Measurements from ENCODE around the gene DCC.

DCC gene

DNA sequence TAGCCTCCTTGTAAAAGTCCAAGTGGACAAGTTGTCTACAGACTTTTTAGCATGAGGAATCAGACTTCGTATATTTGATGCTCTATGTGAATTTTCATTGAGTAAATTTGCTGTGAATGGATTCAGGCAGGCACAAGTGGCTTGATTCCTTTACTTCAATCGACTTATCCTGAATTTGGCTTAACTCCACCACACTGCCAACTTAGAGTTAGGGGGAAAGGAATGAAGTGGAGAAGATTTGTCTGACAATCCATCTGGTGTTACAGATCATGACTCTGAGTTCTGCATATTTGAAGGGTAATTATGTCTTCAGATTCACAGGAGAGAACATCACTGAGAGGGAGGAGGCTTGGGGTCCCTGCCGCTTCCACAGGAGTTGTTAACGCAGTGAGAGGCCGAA, 829.3 kb downstream of the DCC start:
- Histone ChIP-seq H3K36me3 (ENCODE audit: low read depth) (no peaks in the 10 kb centered on the region), H3K4me3 (ENCODE audit: severe bottlenecking) (no peak overlapping the region), H3K4me1 (ENCODE audit: insufficient read depth, poor library complexity, severe bottlenecking) (no peaks in the 10 kb centered on the region), H3K27me3 (ENCODE audit: insufficient read depth, poor library complexity, severe bottlenecking) (no peaks in the 10 kb centered on the region), H3K9me3 (ENCODE audit: severe bottlenecking) (no peaks in the 10 kb centered on the region), H3K27ac (ENCODE audit: poor library complexity, severe bottlenecking) (no peak overlapping the region)
- TF ChIP-seq, protein P1, sequence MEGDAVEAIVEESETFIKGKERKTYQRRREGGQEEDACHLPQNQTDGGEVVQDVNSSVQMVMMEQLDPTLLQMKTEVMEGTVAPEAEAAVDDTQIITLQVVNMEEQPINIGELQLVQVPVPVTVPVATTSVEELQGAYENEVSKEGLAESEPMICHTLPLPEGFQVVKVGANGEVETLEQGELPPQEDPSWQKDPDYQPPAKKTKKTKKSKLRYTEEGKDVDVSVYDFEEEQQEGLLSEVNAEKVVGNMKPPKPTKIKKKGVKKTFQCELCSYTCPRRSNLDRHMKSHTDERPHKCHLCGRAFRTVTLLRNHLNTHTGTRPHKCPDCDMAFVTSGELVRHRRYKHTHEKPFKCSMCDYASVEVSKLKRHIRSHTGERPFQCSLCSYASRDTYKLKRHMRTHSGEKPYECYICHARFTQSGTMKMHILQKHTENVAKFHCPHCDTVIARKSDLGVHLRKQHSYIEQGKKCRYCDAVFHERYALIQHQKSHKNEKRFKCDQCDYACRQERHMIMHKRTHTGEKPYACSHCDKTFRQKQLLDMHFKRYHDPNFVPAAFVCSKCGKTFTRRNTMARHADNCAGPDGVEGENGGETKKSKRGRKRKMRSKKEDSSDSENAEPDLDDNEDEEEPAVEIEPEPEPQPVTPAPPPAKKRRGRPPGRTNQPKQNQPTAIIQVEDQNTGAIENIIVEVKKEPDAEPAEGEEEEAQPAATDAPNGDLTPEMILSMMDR (IDR thresholded peaks at IDR 0.05; ENCODE audit: poor library complexity, severe bottlenecking), result no peak
- DNase-seq (ENCODE audit: low spot score) (no peak), ATAC-seq (ENCODE audit: low read depth) (no peak)

DNA sequence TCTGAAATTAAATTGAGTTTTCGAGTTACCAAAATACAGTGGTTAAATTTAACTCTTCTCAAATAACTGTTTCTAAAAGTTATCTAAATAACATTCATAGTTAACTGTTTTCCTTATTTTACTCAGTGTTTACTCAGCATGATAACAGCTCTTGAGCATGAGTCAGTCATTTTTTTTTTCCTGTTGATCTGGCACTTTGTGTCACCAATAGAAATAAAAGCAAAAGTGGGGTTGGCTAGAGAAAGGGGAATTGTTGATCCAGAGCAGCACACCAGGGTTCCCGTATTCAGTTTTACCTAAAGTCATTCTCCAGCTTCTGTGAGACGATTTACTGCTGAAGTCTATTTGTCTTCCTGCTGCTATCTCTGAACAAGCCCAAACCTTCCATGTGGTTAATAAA, 851.6 kb downstream of the DCC start:
- ATAC-seq (ENCODE audit: low read depth) (no peak), DNase-seq (ENCODE audit: low spot score) (no peak)
- Histone ChIP-seq H3K36me3 (ENCODE audit: low read depth) (no peaks in the 10 kb centered on the region), H3K4me1 (ENCODE audit: insufficient read depth, poor library complexity, severe bottlenecking) (no peaks in the 10 kb centered on the region), H3K4me3 (ENCODE audit: severe bottlenecking) (no peak overlapping the region), H3K27me3 (ENCODE audit: insufficient read depth, poor library complexity, severe bottlenecking) (no peaks in the 10 kb centered on the region), H3K27ac (ENCODE audit: poor library complexity, severe bottlenecking) (no peak overlapping the region), H3K9me3 (ENCODE audit: severe bottlenecking) (no peaks in the 10 kb centered on the region)
- TF ChIP-seq, protein P1 (IDR thresholded peaks at IDR 0.05; ENCODE audit: poor library complexity, severe bottlenecking), result no peak

DNA sequence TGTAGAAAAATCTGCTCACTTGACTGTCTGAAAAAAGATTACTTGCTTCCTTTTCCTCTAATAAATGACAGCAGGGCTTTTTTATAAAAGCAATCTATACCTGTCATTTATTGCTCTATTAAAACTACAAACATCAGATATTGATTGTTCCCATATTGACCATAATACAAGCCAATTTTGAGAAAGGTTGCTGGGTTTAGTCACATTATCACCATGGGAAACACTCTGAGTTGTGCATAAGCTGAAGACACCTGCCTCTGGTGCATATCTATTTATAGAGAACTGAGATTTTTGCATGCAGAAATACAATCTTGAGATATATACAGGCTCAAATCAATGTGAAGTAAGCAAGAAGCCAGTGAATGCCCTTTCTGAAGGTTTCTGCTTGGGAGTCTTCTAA, 853.9 kb downstream of the DCC start:
- DNase-seq (ENCODE audit: low spot score), result no peak
- ATAC-seq (ENCODE audit: low read depth), result no peak

DNA sequence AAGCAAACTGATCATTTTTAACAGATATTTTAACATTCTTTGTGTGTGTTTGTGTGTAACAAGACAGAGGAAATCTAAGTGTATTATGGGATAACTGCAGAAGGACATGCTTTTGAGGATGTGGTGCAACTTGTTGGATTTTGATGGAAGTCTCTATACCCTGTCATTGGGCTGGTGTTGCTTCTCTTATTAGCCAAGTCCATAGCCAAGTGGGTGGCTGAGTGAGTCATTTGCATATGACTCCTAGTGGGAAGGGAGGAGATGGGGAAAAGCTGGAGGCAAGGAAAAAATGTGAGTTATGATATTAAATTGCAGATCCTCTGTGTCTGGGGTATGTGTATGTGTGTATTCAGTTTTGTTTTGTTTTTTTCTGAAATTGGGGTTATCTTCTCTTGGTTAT, 879.9 kb downstream of the DCC start:
- Histone ChIP-seq H3K27ac (ENCODE audit: poor library complexity, severe bottlenecking) (no peak overlapping the region), H3K9me3 (ENCODE audit: severe bottlenecking) (no peaks in the 10 kb centered on the region), H3K4me1 (ENCODE audit: insufficient read depth, poor library complexity, severe bottlenecking) (no peaks in the 10 kb centered on the region), H3K36me3 (ENCODE audit: low read depth) (no peaks in the 10 kb centered on the region), H3K4me3 (ENCODE audit: severe bottlenecking) (no peak overlapping the region), H3K27me3 (ENCODE audit: insufficient read depth, poor library complexity, severe bottlenecking) (no peaks in the 10 kb centered on the region)
- TF ChIP-seq, protein P1 (IDR thresholded peaks at IDR 0.05; ENCODE audit: poor library complexity, severe bottlenecking), result no peak
- ATAC-seq (ENCODE audit: low read depth) (no peak), DNase-seq (ENCODE audit: low spot score) (no peak)

More for the DNA sequence above, 853.9 kb downstream of the DCC start:
- H3K9me3 ChIP-seq (ENCODE audit: severe bottlenecking), result no peaks in the 10 kb centered on the region
- no peaks in the 10 kb centered on the region for H3K36me3 ChIP-seq (ENCODE audit: low read depth)
- no peaks in the 10 kb centered on the region for H3K27me3 ChIP-seq (ENCODE audit: insufficient read depth, poor library complexity, severe bottlenecking)
- H3K4me1 ChIP-seq (ENCODE audit: insufficient read depth, poor library complexity, severe bottlenecking), result no peaks in the 10 kb centered on the region
- no peak overlapping the region for H3K4me3 ChIP-seq (ENCODE audit: severe bottlenecking)
- H3K27ac ChIP-seq (ENCODE audit: poor library complexity, severe bottlenecking), result no peak overlapping the region
- TF ChIP-seq, protein P1 (IDR thresholded peaks at IDR 0.05; ENCODE audit: poor library complexity, severe bottlenecking), result no peak

DNA sequence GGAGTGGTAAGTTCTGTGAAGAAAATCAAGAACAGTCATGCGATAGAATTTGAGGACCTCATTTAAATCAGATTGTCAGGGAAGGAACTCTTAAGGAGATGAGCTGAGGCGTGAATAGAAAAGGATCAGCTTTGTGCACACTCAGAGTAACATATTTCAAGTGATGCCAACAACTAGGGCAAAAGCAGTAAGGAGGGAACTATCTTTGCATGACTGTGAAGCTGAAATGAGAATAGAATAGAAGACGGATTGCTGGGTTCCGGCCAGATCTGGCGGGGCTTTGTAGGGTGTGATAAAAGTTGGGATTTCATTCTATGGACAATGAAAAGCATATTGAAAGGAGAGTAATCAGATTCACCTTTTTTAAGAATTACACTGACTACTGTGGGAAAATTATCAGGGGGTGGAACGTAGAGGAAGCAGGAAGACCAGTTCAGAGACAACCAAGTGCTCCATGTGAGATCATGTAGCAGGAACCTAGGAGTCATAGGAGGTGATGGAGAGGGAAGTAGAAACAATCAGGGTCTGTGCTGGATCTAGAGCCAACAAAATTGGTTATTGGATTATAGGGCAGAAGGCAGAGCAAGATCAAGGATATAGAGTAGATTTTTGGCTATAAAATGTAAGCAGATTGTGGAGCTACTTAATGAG, 884.3 kb downstream of the DCC start:
- Histone ChIP-seq H3K27me3 (ENCODE audit: insufficient read depth, poor library complexity, severe bottlenecking) (no peaks in the 10 kb centered on the region), H3K4me3 (ENCODE audit: severe bottlenecking) (no peak overlapping the region), H3K4me1 (ENCODE audit: insufficient read depth, poor library complexity, severe bottlenecking) (no peaks in the 10 kb centered on the region), H3K36me3 (ENCODE audit: low read depth) (no peaks in the 10 kb centered on the region), H3K9me3 (ENCODE audit: severe bottlenecking) (no peaks in the 10 kb centered on the region), H3K27ac (ENCODE audit: poor library complexity, severe bottlenecking) (no peak overlapping the region)
- ATAC-seq (ENCODE audit: low read depth) (no peak), DNase-seq (ENCODE audit: low spot score) (no peak)
- TF ChIP-seq, protein P1 (IDR thresholded peaks at IDR 0.05; ENCODE audit: poor library complexity, severe bottlenecking), result no peak
